Limb (tissue), 2 donors: ENCODE results near the gene KCNC4.
A peak's percentile ranks its signal among the peaks of the same experiment; 100 is the strongest.

ENCODE experiments used
- DNase-seq, 2 donors: peaks; one replicate each; pipeline ENCODE4 v3.0.0-alpha.2; 2016; ENCODE audit errors: extremely low spot score in 2 of 2

Gene KCNC4

GRCh38 chr1:110209715-110210603 lies at the start of gene KCNC4:
TSS of gene KCNC4 (plus strand) at chr1:110210314. CDS start at chr1:110211500, 1,186 bp downstream.
- DNase-seq: peak in 1 of 2 donors; percentile 82

- no peak for DNase-seq
Measured at GRCh38 chr1:110160538-110161100, 49.5 kb upstream of the KCNC4 start.

- no peak for DNase-seq
Measured at GRCh38 chr1:110161165-110161564, 48.9 kb upstream of the KCNC4 start.

GRCh38 chr1:110161849-110162248 lies 48.3 kb upstream of the KCNC4 start:
- no peak for DNase-seq

- no peak for DNase-seq
Measured at GRCh38 chr1:110163591-110163990, 46.5 kb upstream of the KCNC4 start.

- no peak for DNase-seq
Measured at GRCh38 chr1:110164725-110165350, 45.3 kb upstream of the KCNC4 start.

- no peak for DNase-seq
Measured at GRCh38 chr1:110165761-110166231, 44.3 kb upstream of the KCNC4 start.

GRCh38 chr1:110166861-110167260 lies 43.3 kb upstream of the KCNC4 start:
- no peak for DNase-seq

GRCh38 chr1:110170766-110171733 lies 39.1 kb upstream of the KCNC4 start:
- no peak for DNase-seq

GRCh38 chr1:110172001-110172400 lies 38.1 kb upstream of the KCNC4 start:
- no peak for DNase-seq

GRCh38 chr1:110173466-110174105 lies 36.5 kb upstream of the KCNC4 start:
- no peak for DNase-seq

- DNase-seq: no peak
Measured at GRCh38 chr1:110174961-110175360, 35.2 kb upstream of the KCNC4 start.

GRCh38 chr1:110176299-110176956 lies 33.7 kb upstream of the KCNC4 start:
- peak; percentile 21 to 84 for DNase-seq

GRCh38 chr1:110177775-110178174 lies 32.3 kb upstream of the KCNC4 start:
- DNase-seq: no peak

GRCh38 chr1:110183642-110184167 lies 26.4 kb upstream of the KCNC4 start:
- DNase-seq: no peak

- DNase-seq: no peak
Measured at GRCh38 chr1:110184446-110184845, 25.7 kb upstream of the KCNC4 start.

GRCh38 chr1:110185181-110185580 lies 24.9 kb upstream of the KCNC4 start:
- DNase-seq: no peak

GRCh38 chr1:110186558-110186957 lies 23.6 kb upstream of the KCNC4 start:
- no peak for DNase-seq

GRCh38 chr1:110187139-110187890 lies 22.8 kb upstream of the KCNC4 start:
- DNase-seq: no peak
